Adrenal gland (tissue), 5 donors: ENCODE results near the gene CDH18.

Experiments used
- CTCF ChIP-seq, 6 experiments: fragments of 450-650 bp in 4 of 6; fragments of 200-600 bp in 2 of 6; sonication (generic) in 1 of 6; IDR thresholded peaks; 1 replicate in 5 of 6; 2 replicates in 1 of 6; pipeline versions ENCODE4 v1.5.1 to v1.8.0; 2016 to 2021; ENCODE audit warnings: antibody characterized with exemption in 6 of 6, mild to moderate bottlenecking in 2 of 6, moderate library complexity in 1 of 6
- POLR2A ChIP-seq, 2 donors: fragments of 450-650 bp; IDR thresholded peaks; one replicate each; pipeline ENCODE4 v1.6.1; 2017; ENCODE audit warnings: antibody characterized with exemption in 2 of 2, mild to moderate bottlenecking in 2 of 2, moderate library complexity in 1 of 2
- donor health status: DM: no; HTN: no; CAD: no.

- TF ChIP-seq CTCF (IDR thresholded peaks at IDR 0.05) (no peak), POLR2A (IDR thresholded peaks at IDR 0.05) (no peak)
Measured at GRCh38 chr5:19986806-19987205, 1.2 kb downstream of the CDH18 start.
